ENCODE data around the gene MAGEC3.

The MAGEC3 gene

DNA sequence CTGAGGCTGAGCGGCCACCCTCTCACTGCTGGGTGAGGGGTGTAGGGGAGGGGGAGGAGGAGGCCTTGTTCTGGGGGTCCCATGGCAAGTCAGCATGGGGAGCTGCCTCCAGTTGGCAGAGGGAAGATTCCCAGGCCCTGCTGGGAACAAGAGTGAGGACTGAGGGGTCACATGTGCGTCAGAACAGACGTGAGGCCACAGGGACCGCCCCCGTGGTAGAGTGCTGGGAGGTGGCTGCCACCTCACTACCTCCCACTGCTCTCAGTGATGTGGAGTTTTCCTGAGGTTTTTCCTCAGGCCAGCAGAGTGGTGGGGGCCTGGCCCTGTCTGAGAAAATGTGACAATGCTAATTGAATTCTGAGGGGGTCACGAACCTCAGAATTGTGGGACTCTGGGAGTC lies 66.1 kb downstream of the MAGEC3 start:
- Mint-ChIP-seq H3K4me1 (ENCODE audit: low read depth) (no peaks in the 10 kb centered on the region), H3K36me3 (ENCODE audit: low read depth) (no peaks in the 10 kb centered on the region), H3K4me3 (no peak overlapping the region), H3K27me3 (peaks cover 13% of the 10 kb centered on the region), H3K27ac (no peak overlapping the region), H3K9me3 (no peaks in the 10 kb centered on the region)
- no peak for DNase-seq

DNA sequence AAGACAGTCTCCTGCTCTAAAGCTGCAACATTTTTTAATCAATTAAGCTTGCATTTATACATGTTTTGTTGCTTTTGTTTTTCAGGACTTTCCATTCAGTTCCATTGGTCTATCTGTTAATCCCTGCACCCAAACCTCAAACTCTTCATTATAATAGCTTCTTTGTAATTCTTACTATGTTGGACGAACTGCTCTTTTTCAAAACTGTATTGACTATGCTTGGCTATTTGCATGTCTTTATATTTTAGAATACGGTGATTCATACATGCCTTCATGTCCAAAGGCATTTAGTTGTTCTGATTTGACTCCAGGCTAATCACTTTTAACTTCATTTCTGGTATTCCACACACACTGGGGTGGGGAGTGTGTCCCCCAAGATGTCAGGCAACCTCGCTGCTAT lies 79.7 kb downstream of the MAGEC3 start:
- H3K4me1 Mint-ChIP-seq (ENCODE audit: low read depth): no peaks in the 10 kb centered on the region
- no peaks in the 10 kb centered on the region for H3K9me3 Mint-ChIP-seq
- no peak overlapping the region for H3K4me3 Mint-ChIP-seq
- DNase-seq: no peak
- H3K27ac Mint-ChIP-seq: no peak overlapping the region
- H3K27me3 Mint-ChIP-seq: peaks cover 9% of the 10 kb centered on the region
- no peaks in the 10 kb centered on the region for H3K36me3 Mint-ChIP-seq (ENCODE audit: low read depth)

DNA sequence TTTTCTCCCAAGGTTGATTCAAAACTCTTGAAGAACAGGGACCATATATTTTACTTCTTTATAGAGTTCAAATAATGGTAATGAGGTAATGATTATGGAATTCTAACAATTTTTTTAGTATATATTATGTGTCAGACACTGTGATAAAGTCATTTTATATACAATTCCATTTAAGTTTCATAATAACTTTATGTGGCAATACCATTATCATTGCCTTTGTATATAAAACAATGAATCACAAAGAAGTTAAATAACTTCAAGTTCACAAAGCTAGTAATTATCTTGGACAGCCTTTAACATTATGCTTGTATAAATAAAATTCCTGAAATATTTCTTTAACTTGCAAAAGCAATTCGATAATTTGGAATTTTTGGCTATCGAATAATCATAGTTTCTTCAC lies 86.2 kb downstream of the MAGEC3 start:
- no peak overlapping the region for H3K27ac Mint-ChIP-seq
- DNase-seq: no peak
- H3K4me3 Mint-ChIP-seq: no peak overlapping the region
- H3K27me3 Mint-ChIP-seq: peaks cover 8% of the 10 kb centered on the region
- no peaks in the 10 kb centered on the region for H3K36me3 Mint-ChIP-seq (ENCODE audit: low read depth)
- no peaks in the 10 kb centered on the region for H3K4me1 Mint-ChIP-seq (ENCODE audit: low read depth)
- H3K9me3 Mint-ChIP-seq: no peaks in the 10 kb centered on the region

DNA sequence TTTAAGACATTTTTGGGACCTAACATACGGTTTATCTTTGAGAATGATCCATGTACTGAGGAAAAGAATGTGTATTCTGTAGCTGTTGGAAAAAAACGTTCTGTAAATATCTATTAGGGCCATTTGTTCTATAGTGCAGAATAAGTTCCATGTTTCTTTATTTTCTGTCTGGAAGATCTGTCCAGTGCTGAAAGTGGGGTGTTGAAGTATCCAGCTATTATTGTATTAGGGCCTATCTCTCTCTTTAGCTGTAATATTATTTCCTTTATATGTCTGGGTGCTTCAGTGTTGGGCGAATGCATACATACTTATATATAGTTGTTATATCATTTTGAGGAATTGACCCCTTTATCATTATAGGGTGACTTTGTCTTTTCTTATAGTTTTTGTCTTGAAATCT lies 90.3 kb downstream of the MAGEC3 start:
- Mint-ChIP-seq H3K36me3 (ENCODE audit: low read depth) (no peaks in the 10 kb centered on the region), H3K4me1 (ENCODE audit: low read depth) (no peaks in the 10 kb centered on the region), H3K27me3 (peaks cover 21% of the 10 kb centered on the region), H3K4me3 (no peak overlapping the region), H3K27ac (no peak overlapping the region), H3K9me3 (no peaks in the 10 kb centered on the region)
- DNase-seq: no peak

DNA sequence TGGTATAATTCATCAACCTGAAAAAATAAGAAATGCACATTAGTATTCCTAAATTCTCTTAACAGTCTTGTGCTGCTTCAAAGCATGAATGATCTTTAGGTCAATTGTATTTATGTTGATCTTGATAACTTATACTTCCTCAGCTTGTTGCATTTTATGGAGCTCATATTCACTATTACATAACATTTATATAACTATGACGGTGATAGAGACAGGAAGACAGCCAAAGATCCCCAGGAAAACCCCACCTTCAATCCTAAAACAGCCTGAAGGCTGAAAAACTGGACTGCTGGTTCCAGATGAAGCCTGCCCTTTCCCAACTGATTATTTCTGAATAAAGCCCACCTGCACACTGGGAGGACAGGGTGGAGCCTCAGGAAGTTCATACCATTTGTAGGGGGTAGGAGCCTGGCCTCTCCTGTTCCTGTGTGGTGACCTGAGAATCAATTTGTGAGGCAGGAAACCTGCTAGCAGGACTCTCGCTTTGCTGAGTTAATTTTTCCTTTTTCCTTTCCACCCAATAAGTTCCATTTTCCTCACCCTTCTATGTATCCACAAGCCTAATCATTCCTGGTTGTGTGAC lies 96.0 kb downstream of the MAGEC3 start:
- H3K27ac Mint-ChIP-seq: no peak overlapping the region
- H3K27me3 Mint-ChIP-seq: peaks cover 28% of the 10 kb centered on the region
- no peak for DNase-seq
- no peaks in the 10 kb centered on the region for H3K9me3 Mint-ChIP-seq
- H3K4me3 Mint-ChIP-seq: no peak overlapping the region
- H3K36me3 Mint-ChIP-seq (ENCODE audit: low read depth): no peaks in the 10 kb centered on the region
- H3K4me1 Mint-ChIP-seq (ENCODE audit: low read depth): no peaks in the 10 kb centered on the region

DNA sequence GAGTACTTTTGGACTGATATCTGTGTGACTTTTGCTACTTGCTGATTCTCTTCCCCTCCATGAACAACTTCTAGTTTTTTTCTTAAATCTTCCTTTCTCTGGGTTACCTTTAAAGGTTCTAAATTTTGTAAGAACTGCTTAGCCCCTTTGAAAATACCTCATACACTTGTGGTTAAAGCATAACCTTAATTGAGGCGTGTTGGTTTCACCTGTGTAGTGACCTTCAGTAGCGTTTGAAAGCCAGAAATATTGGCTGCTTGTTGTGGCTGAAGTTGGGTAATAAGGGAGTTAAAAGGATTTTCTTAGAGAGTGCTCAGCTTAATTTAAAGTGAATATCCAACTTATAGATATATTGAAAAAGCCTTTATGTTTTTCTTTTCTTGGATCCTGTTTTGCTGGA lies 97.5 kb downstream of the MAGEC3 start:
- no peak overlapping the region for H3K27ac Mint-ChIP-seq
- DNase-seq: no peak
- H3K4me3 Mint-ChIP-seq: no peak overlapping the region
- H3K27me3 Mint-ChIP-seq: peaks cover 32% of the 10 kb centered on the region
- no peaks in the 10 kb centered on the region for H3K36me3 Mint-ChIP-seq (ENCODE audit: low read depth)
- H3K9me3 Mint-ChIP-seq: no peaks in the 10 kb centered on the region
- no peaks in the 10 kb centered on the region for H3K4me1 Mint-ChIP-seq (ENCODE audit: low read depth)

DNA sequence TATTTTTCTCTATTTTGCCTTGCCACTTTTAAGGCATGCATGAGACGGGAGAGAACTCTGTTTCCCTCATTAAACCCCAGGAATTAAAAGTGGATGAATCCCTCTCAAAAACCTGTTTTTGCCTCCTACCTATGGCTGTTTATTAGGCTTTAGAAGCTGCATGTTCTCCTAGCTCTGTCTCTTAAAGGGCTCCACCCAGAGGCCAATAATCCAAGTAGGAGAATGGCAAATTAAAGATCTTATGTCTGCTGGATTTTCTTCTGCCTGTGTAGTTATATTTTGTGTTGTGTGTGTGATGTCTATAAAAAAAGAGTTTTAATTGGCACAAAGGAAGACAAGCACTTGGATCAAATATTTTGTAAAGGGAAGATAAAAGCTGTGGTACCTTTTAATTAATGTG lies 98.0 kb downstream of the MAGEC3 start:
- Mint-ChIP-seq H3K9me3 (no peaks in the 10 kb centered on the region), H3K4me1 (ENCODE audit: low read depth) (no peaks in the 10 kb centered on the region), H3K4me3 (no peak overlapping the region), H3K27ac (no peak overlapping the region), H3K27me3 (peaks cover 31% of the 10 kb centered on the region), H3K36me3 (ENCODE audit: low read depth) (no peaks in the 10 kb centered on the region)
- no peak for DNase-seq

- H3K9me3 Mint-ChIP-seq: no peaks in the 10 kb centered on the region
- DNase-seq: no peak
- H3K4me1 Mint-ChIP-seq (ENCODE audit: low read depth): no peaks in the 10 kb centered on the region
- no peak overlapping the region for H3K27ac Mint-ChIP-seq
- peaks cover 7% of the 10 kb centered on the region for H3K27me3 Mint-ChIP-seq
- H3K36me3 Mint-ChIP-seq (ENCODE audit: low read depth): no peaks in the 10 kb centered on the region
- H3K4me3 Mint-ChIP-seq: no peak overlapping the region
These were observed 103.1 kb downstream of the MAGEC3 start for GRCh38 chrX:141941234-141941633.

- Mint-ChIP-seq H3K4me3 (no peak overlapping the region), H3K27ac (no peak overlapping the region), H3K36me3 (ENCODE audit: low read depth) (no peaks in the 10 kb centered on the region), H3K4me1 (ENCODE audit: low read depth) (no peaks in the 10 kb centered on the region), H3K9me3 (no peaks in the 10 kb centered on the region), H3K27me3 (no peaks in the 10 kb centered on the region)
- DNase-seq: no peak
These were observed 107.3 kb downstream of the MAGEC3 start for GRCh38 chrX:141945426-141945825.

GRCh38 chrX:141947350-141947749 lies 109.2 kb downstream of the MAGEC3 start:
- no peaks in the 10 kb centered on the region for H3K36me3 Mint-ChIP-seq (ENCODE audit: low read depth)
- H3K4me1 Mint-ChIP-seq (ENCODE audit: low read depth): no peaks in the 10 kb centered on the region
- H3K27me3 Mint-ChIP-seq: peaks cover 7% of the 10 kb centered on the region
- H3K4me3 Mint-ChIP-seq: no peak overlapping the region
- no peak for DNase-seq
- H3K9me3 Mint-ChIP-seq: no peaks in the 10 kb centered on the region
- no peak overlapping the region for H3K27ac Mint-ChIP-seq

Data from activated T-cell treated with anti-CD3 and anti-CD28 coated beads, Interleukin-2, amount 50 U/mL, for 24 hours (primary cell).